Measurements from ENCODE around the gene CYCS. TPM values are rescaled to one million over a fixed set of nuclear protein-coding genes. Genes with fewer than 3 reads are reported as not detected.

Gene CYCS
- total RNA-seq = 72.6 to 94.4 TPM (median 76.7 TPM) in 3 replicates
- long read RNA-seq, full-length matches to known transcripts = 97 of 100 reads
- long read RNA-seq, partial matches to known transcripts = 1 of 100 reads
- long read RNA-seq, other reads (novel, unspliced or antisense) = 2 of 100 reads

DNA sequence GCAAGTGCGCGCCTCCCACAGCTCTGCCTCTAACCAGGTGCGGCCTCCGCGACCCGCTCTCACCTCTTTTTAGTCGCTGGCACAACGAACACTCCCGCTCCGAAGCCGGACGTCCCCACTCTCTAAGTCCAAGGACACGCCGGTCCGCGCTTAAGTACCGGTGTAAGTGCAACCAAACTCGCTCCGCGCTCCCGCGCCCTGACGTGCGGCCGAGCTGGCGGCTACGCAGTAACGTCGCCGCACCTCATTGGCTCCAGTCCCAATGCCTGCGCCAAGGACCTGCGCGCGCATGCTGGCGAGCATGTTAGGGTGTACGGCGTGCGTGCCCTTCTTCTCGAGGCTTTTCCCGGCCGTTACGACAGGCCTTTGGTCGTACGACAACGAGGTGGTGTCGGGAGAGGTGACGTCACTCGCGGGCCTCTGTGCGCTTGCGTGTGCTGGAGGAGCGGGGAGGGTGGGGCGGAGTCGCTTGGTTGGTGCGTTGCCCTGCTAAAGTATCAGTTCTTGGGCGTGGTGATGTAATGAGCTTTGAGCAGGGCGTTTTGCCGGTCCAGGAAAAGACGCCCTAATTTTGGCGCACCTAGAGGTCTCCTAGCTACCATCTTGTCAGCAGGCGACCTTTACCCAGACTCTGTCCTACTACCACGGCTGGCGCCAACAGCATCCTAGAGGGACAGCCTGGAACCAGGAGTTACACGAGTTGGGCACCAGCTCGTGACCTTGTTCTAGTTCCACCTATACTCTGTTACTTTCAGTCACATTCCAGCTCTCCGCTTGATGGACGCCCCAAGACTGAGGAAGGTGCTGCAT, at the start of gene CYCS:
Gene CYCS (minus strand): TSS at position 124 of the 810 bp plus-strand sequence. CDS start 1,141 bp downstream, outside the sequence.
- Mint-ChIP-seq H3K9me3 (ENCODE audit: low read depth) (no peaks in the 10 kb centered on the region), H3K4me3 (ENCODE audit: unreplicated experiment) (peak within 1 kb of the TSS; percentile 99), H3K27ac (ENCODE audit: unreplicated experiment) (peak within 1 kb of the TSS; percentile 99), H3K4me1 (ENCODE audit: low read depth) (peaks cover 27% of the 10 kb centered on the region), H3K27me3 (ENCODE audit: low read depth) (no peaks in the 10 kb centered on the region), H3K36me3 (ENCODE audit: low read depth) (peaks cover 21% of the 10 kb centered on the region)
- peak; percentile 100 for DNase-seq (ENCODE audit: low spot score)
- TF ChIP-seq CTCF (IDR thresholded peaks at IDR 0.05) = peak; percentile 9

- Mint-ChIP-seq H3K27ac (ENCODE audit: unreplicated experiment) (no peak overlapping the region), H3K4me3 (ENCODE audit: unreplicated experiment) (no peak overlapping the region), H3K4me1 (ENCODE audit: low read depth) (no peaks in the 10 kb centered on the region), H3K9me3 (ENCODE audit: low read depth) (peaks cover 3% of the 10 kb centered on the region), H3K27me3 (ENCODE audit: low read depth) (no peaks in the 10 kb centered on the region), H3K36me3 (ENCODE audit: low read depth) (peaks cover 4% of the 10 kb centered on the region)
- no peak for DNase-seq (ENCODE audit: low spot score)
- TF ChIP-seq CTCF (IDR thresholded peaks at IDR 0.05) = no peak
These were observed 48.1 kb upstream of the CYCS start for GRCh38 chr7:25173184-25173583.

DNA sequence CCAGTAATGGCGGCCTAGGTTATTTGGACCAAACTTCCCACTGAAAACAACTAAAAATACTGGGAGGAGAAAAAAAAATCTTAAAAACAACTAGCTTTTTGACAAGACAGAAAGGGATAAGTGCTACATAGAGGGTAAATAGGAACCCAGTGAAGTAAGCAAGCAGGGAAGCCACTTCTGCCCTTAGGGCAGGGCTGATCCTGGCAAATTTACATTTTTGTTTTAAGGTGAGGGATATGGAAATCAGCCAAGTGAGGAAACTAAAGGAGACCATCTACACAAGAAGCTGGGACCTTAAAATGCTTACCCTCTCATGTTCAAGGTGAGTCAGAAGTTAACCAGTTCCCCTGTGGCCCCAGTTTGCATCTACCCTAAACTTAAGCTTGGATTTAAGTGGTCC, 46.5 kb upstream of the CYCS start:
- no peaks in the 10 kb centered on the region for H3K27me3 Mint-ChIP-seq (ENCODE audit: low read depth)
- H3K4me3 Mint-ChIP-seq (ENCODE audit: unreplicated experiment) = no peak overlapping the region
- no peak for DNase-seq (ENCODE audit: low spot score)
- peaks cover 4% of the 10 kb centered on the region for H3K36me3 Mint-ChIP-seq (ENCODE audit: low read depth)
- H3K9me3 Mint-ChIP-seq (ENCODE audit: low read depth) = peaks cover 3% of the 10 kb centered on the region
- TF ChIP-seq CTCF (IDR thresholded peaks at IDR 0.05) = no peak
- no peak overlapping the region for H3K27ac Mint-ChIP-seq (ENCODE audit: unreplicated experiment)
- H3K4me1 Mint-ChIP-seq (ENCODE audit: low read depth) = no peaks in the 10 kb centered on the region

GRCh38 chr7:25171071-25171470, 46.0 kb upstream of the CYCS start:
- H3K27ac Mint-ChIP-seq (ENCODE audit: unreplicated experiment) = no peak overlapping the region
- no peaks in the 10 kb centered on the region for H3K4me1 Mint-ChIP-seq (ENCODE audit: low read depth)
- no peaks in the 10 kb centered on the region for H3K27me3 Mint-ChIP-seq (ENCODE audit: low read depth)
- no peak overlapping the region for H3K4me3 Mint-ChIP-seq (ENCODE audit: unreplicated experiment)
- no peak for TF ChIP-seq CTCF (IDR thresholded peaks at IDR 0.05)
- no peak for DNase-seq (ENCODE audit: low spot score)
- peaks cover 4% of the 10 kb centered on the region for H3K36me3 Mint-ChIP-seq (ENCODE audit: low read depth)
- H3K9me3 Mint-ChIP-seq (ENCODE audit: low read depth) = peaks cover 3% of the 10 kb centered on the region

- no peaks in the 10 kb centered on the region for H3K4me1 Mint-ChIP-seq (ENCODE audit: low read depth)
- no peak overlapping the region for H3K27ac Mint-ChIP-seq (ENCODE audit: unreplicated experiment)
- H3K27me3 Mint-ChIP-seq (ENCODE audit: low read depth) = no peaks in the 10 kb centered on the region
- H3K9me3 Mint-ChIP-seq (ENCODE audit: low read depth) = peaks cover 3% of the 10 kb centered on the region
- peaks cover 4% of the 10 kb centered on the region for H3K36me3 Mint-ChIP-seq (ENCODE audit: low read depth)
- no peak for DNase-seq (ENCODE audit: low spot score)
- H3K4me3 Mint-ChIP-seq (ENCODE audit: unreplicated experiment) = no peak overlapping the region
- TF ChIP-seq CTCF (IDR thresholded peaks at IDR 0.05) = no peak
These were observed 44.6 kb upstream of the CYCS start for GRCh38 chr7:25169683-25170082.
